ENCODE data around the gene ANTKMT.
"Not testable (repeated sequence)": the region's sequence is repeated elsewhere in the genome, so short reads cannot be mapped to it uniquely, and the experiment has no call there.

Gene ANTKMT

DNA sequence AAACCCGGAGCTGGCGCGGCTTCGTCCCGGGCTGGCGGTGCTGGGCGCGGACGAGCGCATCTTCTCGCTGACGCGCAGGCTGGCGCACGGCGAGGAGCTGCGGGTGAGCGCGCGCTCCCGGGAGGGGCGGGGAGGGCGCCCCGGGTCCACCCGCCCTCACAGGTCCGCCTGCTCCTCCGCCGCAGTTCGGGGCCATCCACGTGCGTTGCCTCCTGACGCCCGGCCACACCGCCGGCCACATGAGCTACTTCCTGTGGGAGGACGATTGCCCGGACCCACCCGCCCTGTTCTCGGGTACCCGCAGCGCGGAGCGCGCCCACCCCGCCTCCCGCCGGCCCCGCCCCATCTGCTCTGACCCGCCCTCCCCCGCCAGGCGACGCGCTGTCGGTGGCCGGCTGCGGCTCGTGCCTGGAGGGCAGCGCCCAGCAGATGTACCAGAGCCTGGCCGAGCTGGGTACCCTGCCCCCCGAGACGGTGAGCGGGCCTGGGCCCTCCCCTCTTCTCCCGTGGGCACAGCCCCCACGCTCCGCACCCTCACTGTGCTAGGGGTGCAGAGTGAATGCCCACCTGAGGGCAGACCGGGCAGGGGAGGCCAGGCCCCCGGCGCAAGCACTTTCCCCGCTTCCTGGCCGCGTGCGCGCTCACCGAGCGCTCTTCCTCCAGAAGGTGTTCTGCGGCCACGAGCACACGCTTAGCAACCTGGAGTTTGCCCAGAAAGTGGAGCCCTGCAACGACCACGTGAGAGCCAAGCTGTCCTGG is 7.4 kb downstream of the ANTKMT start:
- DNase-seq (ENCODE audit: low read depth), result no peak

DNA sequence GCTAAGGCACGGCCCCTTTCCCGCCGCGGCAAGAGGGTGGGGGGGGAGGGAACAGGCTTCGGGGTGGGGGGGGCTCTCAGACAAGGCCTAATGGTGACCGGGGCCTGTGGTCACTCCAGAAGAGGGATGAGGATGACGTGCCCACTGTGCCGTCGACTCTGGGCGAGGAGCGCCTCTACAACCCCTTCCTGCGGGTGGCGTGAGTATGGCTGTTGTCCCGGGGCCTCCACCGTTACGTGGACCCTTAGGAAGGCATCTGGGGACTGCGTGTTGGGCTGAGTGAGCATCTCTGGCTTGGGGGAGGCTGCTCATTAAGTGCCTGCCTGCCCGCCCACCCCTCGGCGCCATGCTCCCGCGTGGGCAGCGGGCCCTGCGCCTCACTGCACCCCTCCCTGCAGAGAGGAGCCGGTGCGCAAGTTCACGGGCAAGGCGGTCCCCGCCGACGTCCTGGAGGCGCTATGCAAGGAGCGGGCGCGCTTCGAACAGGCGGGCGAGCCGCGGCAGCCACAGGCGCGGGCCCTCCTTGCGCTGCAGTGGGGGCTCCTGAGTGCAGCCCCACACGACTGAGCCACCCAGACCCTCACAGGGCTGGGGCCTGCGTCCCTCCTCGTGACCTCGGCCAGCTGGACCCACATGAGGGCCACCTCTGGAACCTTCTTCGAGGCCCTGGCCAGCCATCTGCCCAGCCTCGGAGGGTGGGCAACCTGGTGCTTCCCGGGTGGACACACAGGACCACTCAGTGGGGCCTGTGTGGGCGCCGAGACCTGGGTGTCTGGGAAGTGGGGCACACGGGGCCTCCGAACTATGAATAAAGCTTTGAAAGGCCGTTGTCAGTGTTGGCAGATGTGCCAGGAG is 8.2 kb downstream of the ANTKMT start:
- DNase-seq (ENCODE audit: low read depth), result no peak

- no peak for DNase-seq (ENCODE audit: low read depth)
Observed at GRCh38 chr16:729768-730665, 9.1 kb downstream of the ANTKMT start.

DNA sequence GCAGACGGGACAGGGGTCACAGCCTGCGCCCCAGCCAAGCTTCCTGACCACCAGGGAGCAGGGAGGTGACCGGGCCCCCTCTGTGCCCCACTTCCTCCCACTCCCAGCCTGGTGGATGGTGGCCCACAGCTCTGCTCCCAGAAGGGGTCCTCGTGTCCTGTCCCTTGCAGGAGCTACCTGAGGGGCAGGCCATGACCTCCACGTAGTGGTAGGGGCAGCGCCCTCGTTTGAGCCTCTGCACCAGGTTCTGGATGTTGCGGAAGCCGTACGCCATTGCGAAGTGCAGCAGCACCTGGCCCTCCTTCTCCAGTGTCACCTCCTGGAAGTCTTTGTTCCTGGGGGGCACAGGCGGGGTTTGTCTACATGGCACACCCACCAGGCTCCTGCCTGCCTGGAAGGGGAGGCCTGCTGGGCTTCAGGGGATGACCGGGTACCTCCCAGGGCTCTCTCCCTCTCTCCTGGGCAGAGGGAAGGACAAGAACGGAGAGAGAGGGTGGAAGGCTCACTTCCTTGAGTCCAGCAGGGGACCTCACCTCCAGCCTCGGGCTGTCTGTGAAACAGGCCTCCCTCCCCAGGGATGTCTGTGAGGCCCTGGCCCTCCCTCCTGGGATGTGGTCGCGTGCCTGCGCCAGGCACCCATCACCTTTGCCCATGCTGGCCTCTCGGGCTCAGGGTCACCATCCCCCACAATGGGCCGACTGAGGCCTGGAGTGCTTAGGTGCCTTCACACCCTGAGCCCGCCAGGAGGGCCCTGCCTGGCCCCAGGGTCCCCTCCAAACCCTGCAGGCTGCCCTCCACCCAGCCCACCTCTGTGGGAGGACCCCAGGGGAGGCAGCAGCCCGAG is 9.9 kb downstream of the ANTKMT start:
- no peak for DNase-seq (ENCODE audit: low read depth)

- DNase-seq (ENCODE audit: low read depth), result no peak
Observed at GRCh38 chr16:732332-732731, 11.4 kb downstream of the ANTKMT start.

DNA sequence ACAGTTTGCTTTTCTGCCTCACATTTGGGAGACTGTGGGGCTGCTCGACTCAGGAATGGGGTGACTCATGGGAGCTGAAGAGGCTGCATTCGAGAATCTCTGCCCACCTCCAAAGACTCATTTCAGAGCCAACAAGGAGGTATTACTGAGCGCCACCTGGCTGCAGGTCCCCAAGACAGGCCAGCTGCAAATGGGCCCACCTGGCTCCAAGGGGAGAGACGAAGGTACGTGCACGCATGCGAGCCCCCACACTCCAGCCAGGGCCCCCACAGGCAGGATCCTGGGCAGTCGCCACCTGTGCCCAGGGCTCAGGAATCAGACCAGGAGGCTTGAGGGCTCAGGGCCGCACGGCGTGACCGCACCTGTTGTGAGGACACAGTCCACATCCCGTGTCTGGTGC is 12.0 kb downstream of the ANTKMT start:
- no peak for DNase-seq (ENCODE audit: low read depth)

- no peak for DNase-seq (ENCODE audit: low read depth)
Observed at GRCh38 chr16:733382-734207, 12.6 kb downstream of the ANTKMT start.

DNA sequence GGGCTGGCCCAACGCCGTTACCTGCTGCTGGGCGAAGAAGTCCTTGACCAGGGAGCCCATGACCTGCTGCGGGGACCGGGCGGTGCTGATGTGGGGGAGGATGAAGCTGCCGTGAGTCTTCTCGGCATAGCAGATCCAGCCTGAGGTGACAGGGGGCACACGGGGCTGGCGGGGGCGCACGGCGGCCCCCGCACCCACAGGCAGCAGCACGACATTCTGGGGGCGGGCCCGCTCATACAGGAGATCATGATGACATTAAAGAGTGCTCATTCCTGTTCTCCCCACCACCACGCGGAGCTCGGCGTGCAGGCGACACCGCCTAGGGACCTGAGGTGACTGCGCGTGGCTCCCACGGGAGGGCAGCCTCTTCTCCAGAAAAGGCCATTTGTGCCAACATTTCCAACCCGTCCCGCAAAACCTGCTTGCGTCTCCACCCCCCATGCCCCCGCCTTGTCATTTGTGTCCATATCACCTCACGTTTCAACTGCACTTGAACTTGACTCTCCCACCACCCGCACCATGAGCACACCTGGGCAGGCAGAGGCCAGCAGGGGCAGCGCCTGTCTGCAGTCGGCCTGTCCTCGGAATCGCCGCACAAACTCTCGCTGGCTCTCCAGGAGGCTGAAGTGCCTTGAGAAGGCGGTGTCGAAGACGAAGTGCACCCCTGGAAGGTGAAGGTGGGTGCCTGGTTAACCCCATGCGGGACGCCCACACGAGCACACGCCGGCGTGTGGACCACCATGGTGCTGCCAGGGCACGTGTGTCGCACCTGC is 13.4 kb downstream of the ANTKMT start:
- no peak for DNase-seq (ENCODE audit: low read depth)

DNA sequence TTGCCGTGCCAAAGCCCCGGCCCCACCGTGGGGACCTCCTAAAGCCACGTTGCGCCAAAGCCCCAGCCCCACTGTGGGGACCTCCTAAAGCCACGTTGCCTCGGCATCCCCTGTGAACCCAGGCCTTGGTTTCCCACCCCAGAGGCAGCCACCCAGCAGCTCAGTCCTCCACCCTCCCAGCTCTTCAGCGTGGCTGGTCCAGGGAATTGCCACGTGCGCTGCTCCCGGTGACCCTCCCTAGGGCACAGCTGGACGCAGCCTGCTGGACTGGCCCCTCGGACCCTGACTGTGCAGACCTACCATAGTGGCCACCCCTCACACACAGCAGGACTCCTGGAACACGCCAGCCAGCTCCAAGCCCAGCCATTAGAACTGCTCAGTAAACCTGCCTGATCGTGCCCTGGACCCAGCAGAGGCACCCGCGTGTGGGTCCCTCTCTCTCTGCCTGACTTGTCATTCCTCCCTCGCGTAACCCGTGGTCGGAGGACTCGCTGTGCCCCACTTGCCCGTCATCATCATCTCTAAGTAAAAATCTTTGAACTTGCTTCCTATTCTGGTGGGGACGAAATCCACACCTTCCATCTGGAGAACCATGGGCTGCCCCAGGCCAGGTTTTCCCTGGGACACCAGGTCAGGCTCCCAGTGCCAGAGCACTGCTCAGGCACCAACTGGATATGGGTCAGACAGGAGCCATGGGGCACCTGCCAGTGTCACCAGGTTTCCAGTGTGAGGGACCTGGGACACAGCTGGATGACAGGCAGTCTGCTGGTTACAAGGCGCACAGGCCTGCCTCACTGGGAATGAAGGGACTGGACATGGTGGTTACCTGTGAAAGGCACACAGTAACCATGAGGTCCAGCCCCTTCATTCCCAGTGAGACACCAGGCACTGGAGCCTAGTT is 14.3 kb downstream of the ANTKMT start:
- DNase-seq (ENCODE audit: low read depth), result no peak

DNA sequence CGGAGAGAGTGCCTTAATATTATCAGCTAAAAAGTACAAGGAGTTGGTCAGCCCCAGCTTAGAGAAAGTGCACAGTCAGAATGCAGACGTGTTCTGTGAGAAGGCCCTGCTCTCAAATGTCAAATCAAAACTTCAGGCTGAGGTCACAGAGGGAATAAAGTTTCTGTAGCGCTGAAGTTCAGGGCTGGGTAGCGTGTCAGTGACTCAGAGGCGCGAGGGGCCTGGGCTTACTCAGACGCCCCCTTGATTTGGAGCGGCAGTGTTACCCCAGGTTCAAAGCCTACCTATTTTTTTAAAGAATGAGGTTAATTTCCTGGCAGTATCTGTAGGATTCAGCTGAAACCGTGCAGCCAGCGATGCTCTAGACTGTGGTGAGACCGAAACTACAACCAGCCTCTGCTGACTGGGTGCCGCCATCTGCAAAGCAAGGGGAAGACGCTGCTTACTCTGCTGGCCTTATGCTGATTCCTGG is 15.1 kb downstream of the ANTKMT start:
- no peak for DNase-seq (ENCODE audit: low read depth)

DNA sequence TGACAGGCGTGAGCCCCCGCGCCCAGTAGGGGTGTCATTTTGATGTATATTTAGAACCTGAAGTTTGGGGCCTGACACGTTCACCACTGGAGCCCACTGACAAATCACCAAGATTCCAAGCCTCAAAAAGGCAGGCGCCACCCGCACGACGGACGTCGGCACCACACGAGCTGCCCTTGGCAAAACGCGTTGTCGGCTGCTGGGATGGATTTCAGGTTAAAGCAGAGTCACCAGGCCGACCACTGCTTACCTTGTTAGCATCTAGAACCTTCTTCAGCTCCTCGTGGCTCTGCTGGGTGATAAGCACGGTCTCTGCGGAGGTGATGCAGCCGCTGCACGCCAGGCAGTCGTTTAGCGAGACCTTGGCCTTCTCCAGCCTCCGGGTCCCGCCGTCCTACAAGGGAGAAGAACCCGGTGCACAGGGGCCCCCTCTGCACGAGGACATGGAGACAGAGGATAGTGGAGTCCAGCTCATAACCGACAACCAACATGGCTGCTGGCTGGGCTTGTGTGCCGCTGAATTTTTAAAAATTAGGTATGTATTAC is 16.1 kb downstream of the ANTKMT start:
- DNase-seq (ENCODE audit: low read depth), result no peak

DNA sequence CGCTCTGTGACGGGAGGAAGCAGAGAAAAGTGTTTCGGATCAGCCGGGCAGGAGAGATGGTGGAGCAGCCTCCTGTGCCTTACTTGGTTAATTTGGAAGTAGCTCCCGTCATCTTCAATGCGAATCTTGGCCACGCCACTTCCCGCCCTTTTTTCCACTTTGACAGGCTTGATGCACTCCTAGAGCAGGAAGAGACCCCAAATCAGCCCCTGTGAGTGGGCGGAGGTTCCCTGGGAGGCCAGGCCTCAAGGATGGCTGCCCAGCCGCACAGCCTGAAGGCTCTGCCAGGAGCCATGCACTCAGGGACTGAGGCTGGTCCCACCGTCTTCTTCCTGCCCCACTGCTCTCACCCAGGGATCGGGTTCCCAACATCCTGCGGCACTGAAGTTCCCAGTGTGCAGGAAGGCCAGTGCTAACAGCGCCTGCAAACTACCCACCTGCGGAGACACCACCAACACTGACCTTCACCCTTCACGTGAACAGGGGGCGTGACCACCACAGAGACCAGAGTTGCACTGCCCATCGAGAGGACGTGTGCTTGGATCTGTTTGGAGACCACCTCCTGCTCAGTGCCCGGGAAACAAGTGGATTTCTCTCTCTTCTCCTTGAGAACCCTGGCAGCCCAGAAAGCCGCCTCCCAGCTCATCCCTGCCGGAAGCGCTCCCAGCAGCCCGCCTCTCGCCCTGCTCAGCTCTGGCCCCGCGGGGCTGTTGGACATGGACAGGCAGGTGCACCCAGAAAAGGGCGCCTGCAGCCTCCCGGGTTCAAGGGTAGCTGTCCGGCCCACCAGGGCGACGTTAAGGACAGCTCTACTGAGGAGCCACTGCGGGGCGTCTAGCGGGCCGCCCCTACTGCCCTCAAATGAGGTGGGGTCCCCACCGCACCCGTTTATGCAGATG is 18.9 kb downstream of the ANTKMT start:
- no peak for DNase-seq (ENCODE audit: low read depth)

GRCh38 chr16:740459-740763 is 19.5 kb downstream of the ANTKMT start:
- no peak for DNase-seq (ENCODE audit: low read depth)

- DNase-seq (ENCODE audit: low read depth), result peak; percentile 81
Observed at GRCh38 chr16:740764-741505, 20.0 kb downstream of the ANTKMT start, which contains the start of gene CIAO3. Gene CIAO3 (minus strand): TSS chr16:740997. CDS start chr16:740985, 12 bp downstream.

DNA sequence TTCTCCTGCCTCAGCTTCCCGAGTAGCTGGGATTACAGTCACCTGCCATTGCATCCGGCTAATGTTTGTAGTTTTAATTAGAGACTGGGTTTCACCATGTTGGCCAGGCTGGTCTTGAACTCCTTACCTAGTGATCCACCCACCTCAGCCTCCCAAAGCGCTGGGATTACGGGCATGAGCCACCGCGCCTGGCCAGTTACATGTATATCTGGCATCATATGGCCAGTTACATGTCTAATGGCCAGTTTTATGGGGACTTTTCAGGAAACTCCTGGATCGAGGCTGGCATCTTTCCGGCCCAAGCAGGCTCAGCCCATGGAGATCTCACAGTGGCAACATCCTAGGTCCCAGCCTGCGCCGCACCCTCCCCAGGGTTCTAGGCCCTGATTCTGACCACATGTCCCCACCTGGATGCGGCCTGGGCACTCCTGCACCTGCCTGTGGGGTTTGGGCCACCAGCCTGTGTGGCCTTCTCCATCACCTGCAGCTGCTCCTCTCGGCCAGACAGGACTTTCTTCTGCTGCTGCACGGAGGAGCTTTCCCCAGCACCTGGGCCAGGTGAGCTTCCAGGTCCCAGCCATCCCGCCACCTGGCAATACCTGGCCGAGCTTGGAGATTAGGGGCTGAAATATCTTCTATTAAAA is 21.2 kb downstream of the ANTKMT start:
- DNase-seq (ENCODE audit: low read depth), result no peak

GRCh38 chr16:742894-743293 is 21.9 kb downstream of the ANTKMT start:
- DNase-seq (ENCODE audit: low read depth), result not testable (repeated sequence)
